DND-41 (cell line): ENCODE measurements around the gene SHANK1.

Experiments used
- ATAC-seq: fragments of 200-7000 bp; cut with Tn5 transposase; 3 replicates; pipeline ENCODE4 v1.9.1; 2021; ENCODE audit warnings: low read depth; ENCODE audit not compliant: insufficient read depth
- DNase-seq: peaks from one replicate; pipeline ENCODE4 v3.0.0-alpha.2; 2020
- H2AFZ ChIP-seq: 2 replicates; pipeline ENCODE4 v1.6.0; 2012; ENCODE audit warnings: low read depth, low read length
- H3K27ac ChIP-seq: 2 replicates; pipeline ENCODE4 v1.5.1; 2012; ENCODE audit warnings: low read length, inconsistent platforms
- H3K27me3 ChIP-seq: fragments of 200-600 bp; sonication (generic); 2 replicates; pipeline ENCODE4 v1.6.0; 2012; ENCODE audit warnings: low read length, mild to moderate bottlenecking, inconsistent platforms; ENCODE audit not compliant: insufficient read depth, poor library complexity
- H3K36me3 ChIP-seq: 2 replicates; pipeline ENCODE4 v1.5.1; 2012; ENCODE audit warnings: low read length, inconsistent platforms; ENCODE audit not compliant: insufficient read depth
- H3K4me1 ChIP-seq: 2 replicates; pipeline ENCODE4 v1.5.1; 2012; ENCODE audit warnings: mild to moderate bottlenecking, low read length; ENCODE audit not compliant: insufficient read depth
- H3K4me2 ChIP-seq: 2 replicates; pipeline ENCODE4 v1.6.0; 2012; ENCODE audit warnings: mild to moderate bottlenecking, moderate library complexity, low read length, inconsistent platforms; ENCODE audit not compliant: insufficient read depth
- H3K4me3 ChIP-seq, 2 experiments: fragments of 200-600 bp in 1 of 2; shearing (Covaris generic) in 1 of 2; 2 replicates each; pipeline ENCODE4 v1.5.1; 2012 to 2016; ENCODE audit warnings: inconsistent platforms in 2 of 2, low read length in 2 of 2, mild to moderate bottlenecking in 2 of 2, low read depth in 1 of 2, moderate library complexity in 1 of 2
- H3K79me2 ChIP-seq: 2 replicates; pipeline ENCODE4 v1.6.0; 2012; ENCODE audit warnings: low read length, inconsistent platforms; ENCODE audit not compliant: insufficient read depth
- H3K9ac ChIP-seq: 2 replicates; pipeline ENCODE4 v1.6.0; 2012; ENCODE audit warnings: low read depth, mild to moderate bottlenecking, inconsistent platforms, low read length, moderate library complexity
- H3K9me3 ChIP-seq: 2 replicates; pipeline ENCODE4 v1.5.1; 2012; ENCODE audit warnings: low read length, moderate library complexity, mild to moderate bottlenecking, inconsistent platforms; ENCODE audit not compliant: insufficient read depth, severe bottlenecking
- H4K20me1 ChIP-seq: 2 replicates; pipeline ENCODE4 v1.6.0; 2012; ENCODE audit warnings: low read length; ENCODE audit not compliant: insufficient read depth
- EZH2 ChIP-seq: IDR thresholded peaks from 3 replicates; pipeline ENCODE4 v1.6.1; 2012; ENCODE audit warnings: borderline replicate concordance, low read depth, mild to moderate bottlenecking, moderate library complexity, low read length, inconsistent platforms; ENCODE audit not compliant: severe bottlenecking
- TF ChIP-seq, protein P1 (sequence below): IDR thresholded peaks from 2 replicates; pipeline ENCODE4 v1.5.1; 2012; ENCODE audit warnings: borderline replicate concordance, low read length, moderate library complexity, mild to moderate bottlenecking; ENCODE audit not compliant: poor library complexity, severe bottlenecking; ENCODE audit errors: extremely low read depth

SHANK1 gene

GRCh38 chr19:50645107-50645506, 74.5 kb downstream of the SHANK1 start:
- Histone ChIP-seq H3K27me3 (no peaks in the 10 kb centered on the region), H3K4me2 (no peak overlapping the region), H4K20me1 (no peaks in the 10 kb centered on the region), H3K9ac (no peak overlapping the region), H3K79me2 (no peaks in the 10 kb centered on the region), H3K36me3 (no peaks in the 10 kb centered on the region), H3K9me3 (no peaks in the 10 kb centered on the region), H3K27ac (no peak overlapping the region), H3K4me1 (no peaks in the 10 kb centered on the region), H3K4me3 (no peak overlapping the region), H2AFZ (no peak overlapping the region)
- no peak for DNase-seq
- TF ChIP-seq, protein P1, sequence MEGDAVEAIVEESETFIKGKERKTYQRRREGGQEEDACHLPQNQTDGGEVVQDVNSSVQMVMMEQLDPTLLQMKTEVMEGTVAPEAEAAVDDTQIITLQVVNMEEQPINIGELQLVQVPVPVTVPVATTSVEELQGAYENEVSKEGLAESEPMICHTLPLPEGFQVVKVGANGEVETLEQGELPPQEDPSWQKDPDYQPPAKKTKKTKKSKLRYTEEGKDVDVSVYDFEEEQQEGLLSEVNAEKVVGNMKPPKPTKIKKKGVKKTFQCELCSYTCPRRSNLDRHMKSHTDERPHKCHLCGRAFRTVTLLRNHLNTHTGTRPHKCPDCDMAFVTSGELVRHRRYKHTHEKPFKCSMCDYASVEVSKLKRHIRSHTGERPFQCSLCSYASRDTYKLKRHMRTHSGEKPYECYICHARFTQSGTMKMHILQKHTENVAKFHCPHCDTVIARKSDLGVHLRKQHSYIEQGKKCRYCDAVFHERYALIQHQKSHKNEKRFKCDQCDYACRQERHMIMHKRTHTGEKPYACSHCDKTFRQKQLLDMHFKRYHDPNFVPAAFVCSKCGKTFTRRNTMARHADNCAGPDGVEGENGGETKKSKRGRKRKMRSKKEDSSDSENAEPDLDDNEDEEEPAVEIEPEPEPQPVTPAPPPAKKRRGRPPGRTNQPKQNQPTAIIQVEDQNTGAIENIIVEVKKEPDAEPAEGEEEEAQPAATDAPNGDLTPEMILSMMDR = no peak
- TF ChIP-seq EZH2 = no peak
- no peak for ATAC-seq

DNA sequence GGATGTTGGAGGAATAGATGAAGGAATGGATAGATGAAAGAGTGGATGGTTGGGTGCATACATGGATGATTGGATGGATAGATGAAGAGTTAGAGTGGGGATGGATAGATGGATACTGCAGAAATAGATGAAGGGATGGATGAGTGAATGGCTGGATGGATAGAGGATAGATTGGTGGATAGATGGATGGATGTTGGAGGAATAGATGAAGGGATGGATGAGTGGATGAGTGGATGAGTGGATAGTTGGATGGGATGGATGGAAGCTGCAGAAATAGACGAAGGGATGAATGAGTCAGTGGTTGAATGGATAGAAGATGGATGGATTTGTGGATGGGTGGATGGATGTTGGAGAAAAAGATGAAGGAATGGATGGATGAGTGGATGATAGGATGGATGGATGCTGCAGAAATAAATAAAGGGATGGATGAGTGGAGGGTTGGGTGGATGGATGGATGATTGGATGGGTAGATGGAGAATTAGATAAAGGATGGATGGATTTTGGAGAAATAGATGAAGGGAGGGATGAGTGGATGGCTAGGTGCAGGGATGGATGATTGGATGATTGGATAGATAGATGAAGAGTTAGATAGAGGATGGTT, 75.2 kb downstream of the SHANK1 start:
- no peak overlapping the region for H3K27ac ChIP-seq
- no peak for TF ChIP-seq EZH2
- TF ChIP-seq, protein P1 = no peak
- ATAC-seq (no peak), DNase-seq (no peak)
- H3K9me3 ChIP-seq = no peaks in the 10 kb centered on the region
- no peaks in the 10 kb centered on the region for H3K4me1 ChIP-seq
- no peak overlapping the region for H2AFZ ChIP-seq
- H3K27me3 ChIP-seq = no peaks in the 10 kb centered on the region
- H3K4me3 ChIP-seq = no peak overlapping the region
- no peaks in the 10 kb centered on the region for H3K79me2 ChIP-seq
- no peaks in the 10 kb centered on the region for H3K36me3 ChIP-seq
- H3K4me2 ChIP-seq = no peak overlapping the region
- H3K9ac ChIP-seq = no peak overlapping the region
- H4K20me1 ChIP-seq = no peaks in the 10 kb centered on the region

GRCh38 chr19:50640368-50640767, 79.2 kb downstream of the SHANK1 start:
- Histone ChIP-seq H3K79me2 (no peaks in the 10 kb centered on the region), H3K36me3 (no peaks in the 10 kb centered on the region), H3K27me3 (peaks cover 4% of the 10 kb centered on the region), H4K20me1 (no peaks in the 10 kb centered on the region), H3K9ac (no peak overlapping the region), H3K27ac (no peak overlapping the region), H3K4me1 (no peaks in the 10 kb centered on the region), H3K4me2 (no peak overlapping the region), H2AFZ (no peak overlapping the region), H3K9me3 (peaks cover 2% of the 10 kb centered on the region), H3K4me3 (no peak overlapping the region)
- no peak for DNase-seq
- no peak for TF ChIP-seq EZH2
- TF ChIP-seq, protein P1 = no peak
- ATAC-seq = no peak
